HepG2 (cell line): ENCODE data around the gene WDR35. TPM values are rescaled to one million over a fixed set of nuclear protein-coding genes. Genes with fewer than 3 reads are reported as not detected.

Source experiments
- ATAC-seq: fragments of 200-7000 bp; cut with Tn5 transposase; 3 replicates; pipeline ENCODE4 v1.9.1; 2020; ENCODE audit warnings: mild to moderate bottlenecking, moderate library complexity
- BruUV-seq: library from RNA; stranded (reverse); fragments of 400-500 nt; replicated peaks from 2 replicates; lab custom pipeline; 2021; lab: Mats Ljungman, UMichigan
- CTCF ChIA-PET: fragments of 300-600 bp; formaldehyde crosslinking; extraction: SDS; loops from one replicate; lab custom pipeline; 2021; ENCODE audit warnings: low total read pairs, inconsistent platforms, low intra/inter-chr PET ratio; lab: Yijun Ruan, JAX
- POLR2A ChIA-PET: fragments of 350-600 bp; sonication (Branson Sonifier 250); formaldehyde crosslinking; loops from one replicate; lab custom pipeline; 2020; ENCODE audit warnings: antibody characterized with exemption, inconsistent platforms; lab: Yijun Ruan, JAX
- DNase-seq: peaks from one replicate; pipeline ENCODE4 v3.0.0-alpha.2; 2015; ENCODE audit warnings: low spot score
- FAIRE-seq: peaks from 3 replicates; lab custom pipeline; 2011; peaks lifted over from hg19 to GRCh38; lab: Jason Lieb, UNC
- H2AFZ ChIP-seq: one replicate; pipeline ENCODE4 v1.6.1; 2011; ENCODE audit warnings: low read length, inconsistent platforms
- H3K27ac ChIP-seq: fragments of 300-600 bp; 3 replicates; pipeline ENCODE4 v1.8.0; 2011; ENCODE audit warnings: mixed run types, mild to moderate bottlenecking, mixed read lengths, low read length, inconsistent platforms; ENCODE audit not compliant: insufficient read depth; ENCODE audit errors: extremely low read length
- H3K27me3 ChIP-seq, 2 experiments: fragments of 200-600 bp in 1 of 2; 2 replicates in 1 of 2; 3 replicates in 1 of 2; pipeline versions ENCODE4 v1.6.0 to v1.8.0; 2011; ENCODE audit warnings: low read length in 2 of 2, mild to moderate bottlenecking in 2 of 2, moderate library complexity in 2 of 2, inconsistent platforms in 1 of 2; ENCODE audit not compliant: insufficient read depth in 2 of 2, control insufficient read depth in 1 of 2
- H3K36me3 ChIP-seq, 2 experiments: fragments of 200-600 bp in 1 of 2; replicated peaks in 1 of 2; 2 replicates in 1 of 2; 3 replicates in 1 of 2; pipeline versions ENCODE4 v1.5.1 to v1.8.0; 2011; ENCODE audit warnings: low read length in 2 of 2, inconsistent platforms in 1 of 2; ENCODE audit not compliant: insufficient read depth in 2 of 2, control insufficient read depth in 1 of 2
- H3K4me1 ChIP-seq: 2 replicates; pipeline ENCODE4 v1.5.1; 2012; ENCODE audit warnings: low read length, inconsistent platforms; ENCODE audit not compliant: insufficient read depth
- H3K4me2 ChIP-seq: 2 replicates; pipeline ENCODE4 v1.6.0; 2011; ENCODE audit warnings: low read depth, low read length, inconsistent platforms
- H3K4me3 ChIP-seq, 3 experiments: fragments of 200-600 bp in 1 of 3; sonication (generic), shearing (Covaris generic) in 1 of 3; replicated peaks in 1 of 3; 2 replicates each; pipeline ENCODE4 v1.5.1; 2011 to 2016; ENCODE audit warnings: low read length in 3 of 3, inconsistent platforms in 2 of 3, low read depth in 2 of 3, mild to moderate bottlenecking in 2 of 3, control low read depth in 1 of 3, mixed read lengths in 1 of 3; ENCODE audit not compliant: insufficient read depth in 1 of 3
- H3K79me2 ChIP-seq: one replicate; pipeline ENCODE4 v1.6.1; 2011; ENCODE audit warnings: low read length, inconsistent platforms; ENCODE audit not compliant: insufficient read depth
- H3K9ac ChIP-seq: 2 replicates; pipeline ENCODE4 v1.6.0; 2011; ENCODE audit warnings: mild to moderate bottlenecking, low read depth, low read length, inconsistent platforms; ENCODE audit not compliant: insufficient read depth
- H3K9me3 ChIP-seq: 2 replicates; pipeline ENCODE4 v1.5.1; 2012; ENCODE audit warnings: mild to moderate bottlenecking, low read length
- H4K20me1 ChIP-seq: 2 replicates; pipeline ENCODE4 v1.6.0; 2011; ENCODE audit warnings: inconsistent platforms, mild to moderate bottlenecking, low read length, moderate library complexity; ENCODE audit not compliant: insufficient read depth
- NFYB ChIP-seq: sonication (generic); formaldehyde crosslinking; IDR thresholded peaks from 2 replicates; pipeline ENCODE4 v1.4.0; 2020; ENCODE audit warnings: missing genetic modification reagents
- PITX1 ChIP-seq: sonication (generic); formaldehyde crosslinking; IDR thresholded peaks from 2 replicates; pipeline ENCODE4 v1.5.1; 2020; ENCODE audit warnings: mild to moderate bottlenecking, missing genetic modification reagents
- REL ChIP-seq: sonication (generic); formaldehyde crosslinking; conservative IDR thresholded peaks from 2 replicates; pipeline ENCODE4 v1.8.0; 2022; ENCODE audit warnings: mild to moderate bottlenecking, missing genetic modification reagents, moderate library complexity
- SMC3 ChIP-seq: IDR thresholded peaks from 2 replicates; pipeline ENCODE4 v1.6.1; 2011; ENCODE audit warnings: low read length, improper control_type of control experiment
- ZNF253 ChIP-seq: sonication (generic); formaldehyde crosslinking; IDR thresholded peaks from 2 replicates; pipeline ENCODE4 v1.8.0; 2022; ENCODE audit warnings: mild to moderate bottlenecking, missing genetic modification reagents, borderline replicate concordance
- ZNF549 ChIP-seq: sonication (generic); formaldehyde crosslinking; IDR thresholded peaks from 2 replicates; pipeline ENCODE4 v1.5.0; 2020; ENCODE audit warnings: missing genetic modification reagents
- WGBS: methylation state at CpG from one replicate; pipeline ENCODE4 v1.1.6; 2017; ENCODE audit warnings: low lambda C conversion rate; 5-methylcytosine and 5-hydroxymethylcytosine counted together
- in situ Hi-C: cut with HindIII; loops from 2 replicates; pipeline ENCODE4 v1.10.0; 2017; ENCODE audit warnings: low pct_unique_long_range_greater_than_20kb; ENCODE audit not compliant: extremely low pct_ligation_motif_present
- intact Hi-C: fragments of 100-400 bp; cut with micrococcal nuclease; formaldehyde crosslinking; loops from one replicate; pipeline ENCODE4 v1.10.0; 2022; ENCODE audit not compliant: unreplicated experiment
- polyA plus RNA-seq, 8 experiments: library from polyadenylated mRNA; depleted of rRNA in 3 of 8; stranded (reverse) in 7 of 8; unstranded in 1 of 8; fragments of >200 nt; fragmentation: Illumina TruSeq in 4 of 8; extraction: Trizol in 4 of 8; gene quantifications; 2 replicates each; pipeline versions ENCODE4 v1.2.1 to v1.2.3, GENCODE V29; 2011 to 2016; ENCODE audit warnings: low read depth in 4 of 8, missing spikeins in 1 of 8, mixed read lengths in 1 of 8; ENCODE audit not compliant: insufficient read depth in 1 of 8
- total RNA-seq, 5 experiments: library from RNA; depleted of rRNA; stranded (reverse); fragments of >200 nt; fragmentation: Illumina TruSeq; extraction: Trizol; gene quantifications; 2 replicates each; pipeline ENCODE4 v1.2.3, GENCODE V29; 2016; ENCODE audit warnings: low read depth in 1 of 5
- TF ChIP-seq, protein P1 (sequence below): sonication (generic); formaldehyde crosslinking; IDR thresholded peaks from one replicate; pipeline ENCODE4 v1.5.1; 2020; ENCODE audit warnings: mild to moderate bottlenecking, missing genetic modification reagents; ENCODE audit errors: not compliant biosample characterization

Gene WDR35
- total and polyA plus RNA-seq, 2 of the 13 experiments (the other 11 are each of a cell fraction or from before 2014, with no cell fraction given) = 11.1 to 19.6 TPM

DNA sequence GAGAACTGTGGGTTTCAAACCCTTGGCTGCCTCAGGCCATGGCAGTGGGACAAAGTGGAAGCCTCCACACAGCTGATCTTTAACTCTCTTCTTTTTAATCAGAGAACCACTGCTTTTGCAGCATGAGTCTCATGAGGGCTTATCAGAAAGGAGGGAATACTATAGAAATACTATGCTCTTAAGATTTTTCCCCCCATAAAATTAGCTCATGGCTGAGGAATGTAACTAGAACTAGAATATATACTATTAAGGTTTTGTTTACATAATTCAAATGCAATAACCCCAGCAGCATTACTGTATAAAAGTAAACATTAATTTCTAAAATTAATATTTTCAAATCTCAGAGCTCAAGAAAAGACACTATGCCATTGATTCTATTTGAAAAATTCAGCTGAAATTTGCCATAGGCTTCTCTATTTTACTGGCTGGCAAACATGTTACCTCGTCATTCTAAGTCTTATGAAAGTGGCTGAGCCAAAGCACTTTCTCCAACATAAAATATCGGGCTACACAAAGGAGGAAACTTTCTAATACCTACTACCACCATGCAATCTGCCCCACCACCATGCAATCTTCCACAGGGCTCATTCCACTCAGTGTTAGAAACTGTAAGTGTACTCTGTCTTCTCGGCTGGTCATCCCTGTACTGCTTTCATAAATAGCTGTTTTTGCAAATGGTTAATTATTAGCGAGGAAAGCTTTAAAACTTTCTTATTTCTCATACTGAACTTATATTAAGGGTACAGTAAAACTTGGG lies 42.5 kb downstream of the WDR35 start:
- in situ Hi-C loops = no loop called here
- no peaks in the 10 kb centered on the region for H4K20me1 ChIP-seq
- no peaks in the 10 kb centered on the region for H3K4me1 ChIP-seq
- TF ChIP-seq SMC3 = no peak
- no peak for TF ChIP-seq ZNF549
- TF ChIP-seq REL (CRISPR knock-in tag) = no peak
- no peak for TF ChIP-seq PITX1 (CRISPR knock-in tag)
- TF ChIP-seq ZNF253 (CRISPR knock-in tag) = no peak
- TF ChIP-seq NFYB (CRISPR knock-in tag) = no peak
- TF ChIP-seq, protein P1, sequence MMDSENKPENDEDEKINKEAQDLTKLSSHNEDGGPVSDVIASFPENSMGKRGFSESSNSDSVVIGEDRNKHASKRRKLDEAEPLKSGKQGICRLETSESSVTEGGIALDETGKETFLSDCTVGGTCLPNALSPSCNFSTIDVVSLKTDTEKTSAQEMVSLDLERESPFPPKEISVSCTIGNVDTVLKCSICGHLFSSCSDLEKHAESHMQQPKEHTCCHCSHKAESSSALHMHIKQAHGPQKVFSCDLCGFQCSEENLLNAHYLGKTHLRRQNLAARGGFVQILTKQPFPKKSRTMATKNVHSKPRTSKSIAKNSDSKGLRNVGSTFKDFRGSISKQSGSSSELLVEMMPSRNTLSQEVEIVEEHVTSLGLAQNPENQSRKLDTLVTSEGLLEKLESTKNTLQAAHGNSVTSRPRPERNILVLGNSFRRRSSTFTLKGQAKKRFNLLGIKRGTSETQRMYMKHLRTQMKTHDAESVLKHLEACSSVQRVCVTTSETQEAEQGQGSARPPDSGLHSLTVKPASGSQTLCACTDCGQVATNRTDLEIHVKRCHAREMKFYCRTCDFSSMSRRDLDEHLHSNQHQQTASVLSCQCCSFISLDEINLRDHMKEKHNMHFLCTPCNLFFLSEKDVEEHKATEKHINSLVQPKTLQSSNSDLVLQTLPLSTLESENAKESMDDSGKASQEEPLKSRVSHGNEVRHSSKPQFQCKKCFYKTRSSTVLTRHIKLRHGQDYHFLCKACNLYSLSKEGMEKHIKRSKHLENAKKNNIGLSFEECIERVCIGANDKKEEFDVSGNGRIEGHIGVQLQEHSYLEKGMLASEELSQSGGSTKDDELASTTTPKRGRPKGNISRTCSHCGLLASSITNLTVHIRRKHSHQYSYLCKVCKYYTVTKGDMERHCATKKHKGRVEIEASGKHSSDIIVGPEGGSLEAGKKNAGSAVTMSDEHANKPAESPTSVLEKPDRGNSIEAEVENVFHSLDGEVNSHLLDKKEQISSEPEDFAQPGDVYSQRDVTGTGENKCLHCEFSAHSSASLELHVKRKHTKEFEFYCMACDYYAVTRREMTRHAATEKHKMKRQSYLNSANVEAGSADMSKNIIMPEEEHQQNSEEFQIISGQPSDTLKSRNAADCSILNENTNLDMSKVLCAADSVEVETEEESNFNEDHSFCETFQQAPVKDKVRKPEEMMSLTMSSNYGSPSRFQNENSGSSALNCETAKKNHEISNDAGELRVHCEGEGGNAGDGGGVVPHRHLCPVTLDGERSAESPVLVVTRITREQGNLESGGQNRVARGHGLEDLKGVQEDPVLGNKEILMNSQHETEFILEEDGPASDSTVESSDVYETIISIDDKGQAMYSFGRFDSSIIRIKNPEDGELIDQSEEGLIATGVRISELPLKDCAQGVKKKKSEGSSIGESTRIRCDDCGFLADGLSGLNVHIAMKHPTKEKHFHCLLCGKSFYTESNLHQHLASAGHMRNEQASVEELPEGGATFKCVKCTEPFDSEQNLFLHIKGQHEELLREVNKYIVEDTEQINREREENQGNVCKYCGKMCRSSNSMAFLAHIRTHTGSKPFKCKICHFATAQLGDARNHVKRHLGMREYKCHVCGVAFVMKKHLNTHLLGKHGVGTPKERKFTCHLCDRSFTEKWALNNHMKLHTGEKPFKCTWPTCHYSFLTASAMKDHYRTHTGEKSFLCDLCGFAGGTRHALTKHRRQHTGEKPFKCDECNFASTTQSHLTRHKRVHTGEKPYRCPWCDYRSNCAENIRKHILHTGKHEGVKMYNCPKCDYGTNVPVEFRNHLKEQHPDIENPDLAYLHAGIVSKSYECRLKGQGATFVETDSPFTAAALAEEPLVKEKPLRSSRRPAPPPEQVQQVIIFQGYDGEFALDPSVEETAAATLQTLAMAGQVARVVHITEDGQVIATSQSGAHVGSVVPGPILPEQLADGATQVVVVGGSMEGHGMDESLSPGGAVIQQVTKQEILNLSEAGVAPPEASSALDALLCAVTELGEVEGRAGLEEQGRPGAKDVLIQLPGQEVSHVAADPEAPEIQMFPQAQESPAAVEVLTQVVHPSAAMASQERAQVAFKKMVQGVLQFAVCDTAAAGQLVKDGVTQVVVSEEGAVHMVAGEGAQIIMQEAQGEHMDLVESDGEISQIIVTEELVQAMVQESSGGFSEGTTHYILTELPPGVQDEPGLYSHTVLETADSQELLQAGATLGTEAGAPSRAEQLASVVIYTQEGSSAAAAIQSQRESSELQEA (CRISPR knock-in tag) = no peak
- H3K4me2 ChIP-seq = no peak overlapping the region
- FAIRE-seq = no peak
- CTCF ChIA-PET = no interaction called here
- H2AFZ ChIP-seq = no peak overlapping the region
- no peaks in the 10 kb centered on the region for H3K9me3 ChIP-seq
- intact Hi-C loops = no loop called here
- H3K79me2 ChIP-seq = no peaks in the 10 kb centered on the region
- H3K36me3 ChIP-seq = peaks cover 7 to 23% of the 10 kb centered on the region in 2 experiments
- H3K27ac ChIP-seq = no peak overlapping the region
- H3K9ac ChIP-seq = no peak overlapping the region
- no peaks in the 10 kb centered on the region for H3K27me3 ChIP-seq
- ATAC-seq = no peak
- 96% methylated on average over 4 of the region's 4 CpGs for WGBS
- H3K4me3 ChIP-seq = no peak overlapping the region
- BruUV-seq = no TSS peak
- POLR2A ChIA-PET = no interaction called here
- DNase-seq = no peak
